ENCODE results near the gene LAP3. TPM values are rescaled to one million over a fixed set of nuclear protein-coding genes. Genes with fewer than 3 reads are reported as not detected.

LAP3 gene
- total RNA-seq, 1 donor from 2014 or later = 110 TPM

- DNase-seq (ENCODE audit: low spot score) = no peak
Measured at GRCh38 chr4:17616283-17616682, 39.3 kb downstream of the LAP3 start.

DNA sequence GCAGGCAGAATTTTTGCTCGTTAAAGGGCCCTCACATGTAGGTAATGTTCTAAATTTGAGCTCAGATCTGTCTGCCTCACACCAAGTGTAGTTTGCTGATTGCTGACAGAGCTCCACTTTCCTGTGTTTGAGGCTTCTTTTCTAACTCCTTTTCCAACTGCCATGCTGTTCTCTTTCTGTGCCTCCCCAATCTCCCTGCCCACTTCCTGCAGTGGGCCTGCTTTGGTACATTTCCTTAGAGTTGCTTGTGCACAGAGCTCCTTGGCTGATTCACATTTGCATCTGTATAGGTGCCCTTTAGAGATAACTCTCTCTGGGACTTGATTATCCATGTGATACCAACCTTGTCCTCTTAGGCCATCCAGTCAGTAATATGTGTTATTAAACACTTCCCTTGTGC lies 41.9 kb downstream of the LAP3 start:
- no peak for DNase-seq (ENCODE audit: low spot score)

- no peak for DNase-seq (ENCODE audit: low spot score)
Measured at GRCh38 chr4:17619416-17620105, 42.6 kb downstream of the LAP3 start.

GRCh38 chr4:17623451-17624001 lies 46.5 kb downstream of the LAP3 start:
- DNase-seq (ENCODE audit: low spot score) = no peak

DNA sequence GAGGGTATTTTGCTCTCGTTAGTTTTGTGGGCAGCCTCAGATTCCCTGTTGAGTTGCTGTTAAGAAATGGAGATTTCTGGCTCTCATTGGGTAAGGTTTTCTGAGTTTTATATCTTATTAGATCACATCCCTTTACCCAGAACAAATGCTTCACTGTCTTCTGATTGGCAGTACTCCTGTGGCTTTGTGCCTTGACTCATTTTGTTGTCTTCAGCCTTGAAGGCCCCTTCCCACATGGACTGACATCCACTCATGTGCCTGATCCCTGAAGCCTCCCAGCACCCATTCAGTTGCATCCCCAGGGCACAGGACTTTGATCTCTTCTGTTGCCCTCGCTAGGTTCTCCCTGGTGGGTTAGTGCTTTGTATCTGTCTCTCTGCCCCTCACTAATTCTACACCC lies 47.8 kb downstream of the LAP3 start:
- DNase-seq (ENCODE audit: low spot score) = no peak

DNA sequence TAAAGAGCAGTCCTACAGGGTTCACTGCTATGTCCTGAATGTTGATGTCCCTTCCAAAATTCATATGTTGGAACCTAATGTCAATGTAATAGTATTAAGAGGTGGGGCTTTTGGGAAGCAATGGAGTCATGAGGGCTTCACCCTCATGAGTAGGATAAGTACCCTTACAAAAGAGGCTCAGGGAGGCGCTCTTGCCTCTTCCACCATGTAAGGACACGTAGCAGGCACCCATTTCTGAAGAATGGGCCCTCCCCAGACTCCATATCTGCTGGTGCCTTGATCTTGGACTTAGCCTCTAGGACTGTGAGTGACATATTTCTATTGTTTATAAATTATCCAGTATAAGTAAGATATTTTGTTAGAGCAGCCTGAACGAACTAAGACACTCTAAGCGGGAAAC lies 53.2 kb downstream of the LAP3 start:
- no peak for DNase-seq (ENCODE audit: low spot score)

- peak; percentile 51 for DNase-seq (ENCODE audit: low spot score)
Measured at GRCh38 chr4:17633600-17633999, 56.6 kb downstream of the LAP3 start.

GRCh38 chr4:17635056-17635455 lies 58.1 kb downstream of the LAP3 start:
- DNase-seq (ENCODE audit: low spot score) = no peak

- peak; percentile 87 for DNase-seq (ENCODE audit: low spot score)
Measured at GRCh38 chr4:17636341-17636695, 59.3 kb downstream of the LAP3 start.

DNA sequence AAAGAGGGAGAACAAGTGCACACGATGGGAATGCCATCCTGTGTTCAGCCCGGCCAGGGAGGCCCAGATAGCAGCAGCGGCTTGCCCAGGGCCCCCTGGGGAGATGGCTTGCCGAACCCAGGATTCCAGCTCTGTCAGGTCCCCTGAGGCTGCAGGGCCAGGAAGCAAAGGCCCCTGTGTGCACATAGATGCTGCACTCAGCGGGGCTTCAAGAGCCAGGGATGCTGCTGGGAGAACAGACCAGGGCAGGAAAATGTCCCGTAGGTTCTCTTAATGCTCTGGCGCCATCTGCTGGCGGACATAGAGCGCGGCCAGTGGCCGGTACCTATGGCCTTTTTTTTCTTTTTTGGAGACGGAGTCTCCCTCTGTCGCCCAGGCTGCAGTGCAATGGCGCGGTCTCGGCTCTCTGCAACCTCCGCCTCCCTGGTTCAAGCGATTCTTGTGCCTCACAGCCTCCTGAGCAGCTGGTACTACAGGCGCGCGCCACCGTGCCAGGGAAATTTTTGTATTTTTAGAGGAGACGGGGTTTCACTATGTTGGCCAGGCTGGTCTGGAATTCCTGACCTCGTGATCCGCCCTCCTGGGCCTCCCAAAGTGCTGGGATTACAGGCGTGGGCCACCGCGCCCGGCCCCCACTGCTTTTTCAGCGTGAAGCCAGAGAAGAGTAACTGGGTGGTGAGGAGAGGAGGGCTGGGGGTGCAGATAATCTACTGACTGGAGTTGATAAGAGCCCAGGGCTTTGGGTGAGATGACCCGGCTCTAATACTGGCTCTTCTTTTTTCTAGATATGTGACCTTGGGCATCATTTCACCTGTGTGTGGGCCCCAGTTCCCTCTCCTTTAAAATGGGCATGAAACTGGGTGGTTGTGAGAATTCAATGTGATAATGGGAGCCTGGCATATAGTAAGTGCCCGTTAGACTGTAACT lies 60.0 kb downstream of the LAP3 start:
- peak; percentile 90 for DNase-seq (ENCODE audit: low spot score)

DNA sequence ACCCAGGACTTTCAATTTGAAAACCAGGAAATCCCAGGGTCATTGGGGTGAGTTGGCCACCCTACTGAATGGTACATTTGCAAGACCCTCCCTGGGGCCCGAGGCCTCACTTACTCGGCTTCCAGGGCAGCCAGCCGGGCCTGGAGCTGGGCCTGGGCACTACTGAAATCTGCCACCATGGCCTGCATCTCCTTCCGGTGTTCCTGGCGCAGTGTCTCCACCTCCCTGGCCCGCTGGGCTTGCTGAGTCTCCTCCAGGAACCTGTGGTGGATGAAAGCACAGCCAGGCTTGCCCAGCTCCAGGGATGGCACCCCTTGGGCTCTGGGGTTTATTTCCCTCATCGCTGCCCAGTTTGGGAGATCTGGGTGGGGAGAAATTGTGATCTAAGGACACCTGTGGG lies 62.1 kb downstream of the LAP3 start:
- DNase-seq (ENCODE audit: low spot score) = peak; percentile 79

GRCh38 chr4:17642398-17642783 lies 65.4 kb downstream of the LAP3 start:
- no peak for DNase-seq (ENCODE audit: low spot score)

GRCh38 chr4:17646693-17647092 lies 69.7 kb downstream of the LAP3 start:
- no peak for DNase-seq (ENCODE audit: low spot score)

- no peak for DNase-seq (ENCODE audit: low spot score)
Measured at GRCh38 chr4:17647176-17647806, 70.3 kb downstream of the LAP3 start.

GRCh38 chr4:17647927-17648326 lies 70.9 kb downstream of the LAP3 start:
- DNase-seq (ENCODE audit: low spot score) = no peak

DNA sequence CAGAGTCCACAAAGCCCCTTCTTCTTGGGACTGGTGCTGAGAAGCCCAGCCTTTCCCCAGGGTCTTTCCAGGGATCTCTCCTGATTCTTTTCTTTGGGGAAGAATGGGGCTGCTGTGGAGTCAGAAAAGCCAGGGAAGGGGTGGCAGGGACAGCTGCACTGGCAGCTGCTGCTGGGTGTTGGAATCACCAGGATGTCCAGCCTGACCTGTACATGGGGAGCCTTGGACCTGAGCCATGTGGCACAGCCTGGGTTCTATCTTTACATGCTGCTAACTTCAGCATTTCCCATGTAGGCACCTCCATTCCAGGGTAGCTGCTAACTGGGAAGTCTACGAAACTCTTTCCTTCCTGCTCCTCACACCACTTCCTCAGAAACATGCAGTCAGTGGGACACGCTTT lies 73.4 kb downstream of the LAP3 start:
- DNase-seq (ENCODE audit: low spot score) = no peak

- no peak for DNase-seq (ENCODE audit: low spot score)
Measured at GRCh38 chr4:17654701-17655100, 77.7 kb downstream of the LAP3 start.

DNA sequence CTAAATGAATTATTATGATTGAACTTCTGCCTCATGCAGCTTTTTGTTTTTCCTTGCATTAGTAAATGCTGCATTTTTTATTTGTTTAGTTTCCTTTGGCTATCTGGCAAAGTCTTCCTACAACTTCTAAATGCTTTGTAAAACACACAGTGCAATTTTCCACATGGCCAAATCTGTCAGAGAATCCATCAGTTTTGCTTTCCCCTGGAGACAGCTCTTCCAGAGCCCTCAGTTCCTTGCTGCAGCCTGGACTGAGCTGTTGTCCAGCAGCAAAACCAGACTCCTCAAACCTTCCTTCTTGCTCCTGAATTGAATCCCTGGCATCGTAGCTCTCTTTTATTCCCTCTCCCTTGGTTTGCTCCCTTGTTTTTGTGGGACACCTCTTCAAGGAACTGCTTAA lies 80.1 kb downstream of the LAP3 start:
- DNase-seq (ENCODE audit: low spot score) = no peak

Data from mesenteric fat pad (tissue), 1 donor.